HTR-8/SVneo (cell line): ENCODE results near the gene WDR4.
"Not testable (repeated sequence)": the region's sequence is repeated elsewhere in the genome, so short reads cannot be mapped to it uniquely, and the experiment has no call there.

ENCODE experiments used
- DNase-seq: peaks from one replicate; pipeline ENCODE4 v3.0.0; 2011; ENCODE audit warnings: low spot score, mixed read lengths; ENCODE audit not compliant: insufficient read length
- FAIRE-seq: peaks from 2 replicates; lab custom pipeline; 2011; peaks lifted over from hg19 to GRCh38; lab: Jason Lieb, UNC

WDR4 gene

GRCh38 chr21:42841156-42841915 is 38.0 kb downstream of the WDR4 start:
- DNase-seq (no peak), FAIRE-seq (no peak)

- FAIRE-seq (peak; percentile 97), DNase-seq (no peak)
Observed at GRCh38 chr21:42840411-42841155, 38.8 kb downstream of the WDR4 start.

DNA sequence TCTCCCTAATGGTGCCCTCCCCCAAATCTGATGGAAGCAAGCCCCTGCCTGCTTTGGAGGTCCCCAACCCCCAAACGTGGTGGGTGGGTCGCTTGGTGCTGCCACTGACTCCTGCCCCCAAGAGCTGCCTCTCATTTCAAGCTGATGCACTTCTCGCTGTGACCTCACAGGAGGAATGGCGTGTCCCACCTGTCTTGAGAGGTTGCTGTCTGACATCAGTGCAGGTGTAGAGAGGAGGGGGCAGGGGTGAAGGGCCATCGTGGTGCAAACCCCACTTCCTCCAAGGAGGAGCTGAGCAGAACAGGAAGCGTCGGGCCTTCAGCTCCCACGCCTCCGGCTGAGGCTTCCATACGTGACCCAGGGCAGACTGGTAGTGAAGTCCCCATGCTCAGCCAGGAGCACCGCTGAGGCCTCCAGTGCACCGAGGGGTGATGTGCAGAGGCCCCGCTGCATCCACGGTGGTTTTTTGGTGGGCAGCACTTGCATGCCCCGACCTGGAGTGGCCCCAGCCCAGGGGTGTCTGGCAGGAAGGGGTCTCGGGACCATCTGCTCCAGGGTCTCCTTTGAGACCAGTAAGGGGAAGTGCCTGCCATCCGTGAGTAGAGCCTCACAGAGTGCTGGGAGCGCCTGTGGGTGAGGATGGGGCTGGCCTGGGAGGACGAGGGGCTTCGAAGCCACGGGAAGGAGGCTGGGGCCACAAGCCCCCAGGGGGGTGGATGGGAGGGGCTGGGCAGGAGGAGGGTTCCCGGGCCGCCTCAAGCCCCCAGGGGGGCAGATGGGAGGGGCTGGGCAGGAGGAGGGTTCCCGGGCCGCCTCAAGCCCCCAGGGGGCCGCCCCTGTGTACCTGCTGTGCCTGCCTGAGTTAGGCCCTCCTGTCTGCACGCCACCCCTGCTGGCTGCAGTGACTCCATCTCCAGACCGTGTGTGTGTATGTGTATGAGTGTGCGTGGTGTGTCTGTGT is 39.8 kb downstream of the WDR4 start:
- FAIRE-seq (no peak), DNase-seq (no peak)

DNA sequence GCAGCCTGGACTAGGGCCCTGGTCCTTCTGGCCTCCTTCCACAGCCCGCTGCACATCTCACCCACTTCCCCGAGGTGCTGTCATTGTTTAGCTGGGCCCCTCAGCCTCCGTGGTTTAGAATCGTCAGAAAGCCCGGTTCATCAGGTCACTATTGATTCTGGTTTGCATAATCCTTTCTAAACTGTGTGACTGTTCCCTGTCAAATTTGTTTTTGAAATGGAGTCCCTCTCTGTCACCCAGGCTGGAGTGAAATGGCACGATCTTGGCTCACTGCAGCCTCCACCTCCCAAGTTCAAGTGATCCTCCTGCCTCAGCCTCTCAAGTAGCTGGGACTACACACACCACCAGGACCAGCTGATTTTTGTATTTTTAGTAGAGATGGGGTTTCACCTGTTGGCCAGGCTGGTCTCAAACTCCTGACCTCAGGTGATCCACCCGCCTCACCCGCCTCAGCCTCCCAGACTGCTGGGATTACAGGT is 41.1 kb downstream of the WDR4 start:
- DNase-seq, FAIRE-seq: not testable (repeated sequence)

DNA sequence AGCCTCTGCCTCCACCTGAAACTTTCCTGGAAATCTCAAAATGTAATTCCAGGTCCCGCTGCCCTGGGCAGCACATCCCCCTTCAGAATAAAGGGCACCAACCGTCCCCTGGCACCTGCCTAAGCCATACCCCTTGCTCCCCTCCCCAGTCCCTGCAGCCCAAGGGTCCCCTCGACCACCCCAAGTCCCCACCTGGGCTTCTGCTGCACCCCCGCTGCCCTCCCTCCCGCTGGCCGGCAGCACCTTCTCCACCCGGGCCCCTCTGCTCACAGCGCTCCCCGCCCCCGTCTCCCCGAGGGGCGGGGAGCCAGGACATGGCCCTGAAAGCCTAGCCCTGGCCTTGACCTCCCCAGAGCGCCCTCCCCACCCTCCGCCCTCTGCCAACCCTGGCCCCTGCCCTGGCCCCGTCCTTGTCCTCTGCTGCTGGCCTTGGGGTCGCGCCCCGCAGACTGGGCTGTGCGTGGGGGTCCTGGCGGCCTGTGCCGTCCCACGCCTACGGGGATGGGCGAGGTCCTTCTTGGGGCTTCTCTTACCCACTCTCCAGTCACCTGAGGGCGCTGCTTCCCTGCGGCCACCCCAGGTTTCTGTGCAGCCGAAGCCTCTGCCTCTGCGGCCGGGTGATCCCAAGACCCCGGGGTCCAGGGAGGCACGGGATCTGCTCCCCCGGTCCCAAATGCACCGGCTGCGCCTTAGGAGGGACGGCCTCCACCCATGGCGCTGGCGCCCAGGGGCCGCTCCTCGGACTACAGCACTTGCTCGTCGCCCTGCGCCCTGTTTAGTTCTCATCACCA is 41.7 kb downstream of the WDR4 start:
- DNase-seq: no peak
- no peak for FAIRE-seq

GRCh38 chr21:42836767-42837301 is 42.5 kb downstream of the WDR4 start:
- FAIRE-seq (no peak), DNase-seq (no peak)

GRCh38 chr21:42836402-42836666 is 43.0 kb downstream of the WDR4 start:
- FAIRE-seq (no peak), DNase-seq (no peak)

GRCh38 chr21:42835611-42836401 is 43.5 kb downstream of the WDR4 start:
- no peak for FAIRE-seq
- DNase-seq: no peak

DNA sequence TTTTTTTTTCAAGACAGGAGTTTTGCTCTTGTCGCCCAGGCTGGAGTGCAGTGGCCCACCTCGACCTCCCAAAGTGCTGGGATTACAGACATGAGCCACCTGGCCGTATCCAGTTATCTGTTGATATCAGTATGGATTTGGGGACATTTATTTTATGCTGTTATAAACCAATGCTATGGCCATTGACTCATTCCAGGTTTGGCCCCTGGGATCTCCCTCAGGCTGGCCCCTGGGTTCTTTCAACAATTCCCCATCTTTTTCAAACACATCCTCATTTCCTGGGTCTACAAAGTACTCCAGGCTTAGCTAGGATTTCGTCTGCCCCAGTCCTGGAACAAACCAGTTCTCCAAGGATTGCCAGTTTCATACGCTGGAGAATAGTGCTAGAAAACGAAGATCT is 44.1 kb downstream of the WDR4 start:
- no peak for FAIRE-seq
- no peak for DNase-seq

DNA sequence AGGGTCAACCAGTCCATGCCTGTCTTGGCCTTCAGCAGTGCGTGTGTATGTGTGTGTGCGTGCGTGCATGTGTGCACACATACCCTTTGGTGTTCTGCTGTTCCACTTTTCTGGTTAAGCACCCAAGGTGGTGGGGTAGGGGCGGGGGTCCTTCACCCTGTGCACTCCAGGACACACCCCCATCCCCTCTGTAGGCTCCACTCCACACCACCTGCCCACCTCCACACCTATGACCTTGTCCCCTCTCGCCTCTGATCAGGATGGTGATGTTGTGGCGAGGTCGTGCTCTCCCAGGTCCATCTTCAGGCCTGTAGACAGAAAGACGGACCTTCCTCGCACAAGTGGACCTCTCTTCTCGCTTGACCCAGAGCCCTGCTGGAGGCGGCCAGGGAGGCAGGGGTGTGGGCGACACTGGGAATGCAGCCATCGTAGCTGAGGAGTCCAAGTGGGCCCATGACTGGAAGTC is 44.6 kb downstream of the WDR4 start:
- no peak for DNase-seq
- no peak for FAIRE-seq

GRCh38 chr21:42833859-42834725 is 45.2 kb downstream of the WDR4 start:
- FAIRE-seq: no peak
- no peak for DNase-seq

DNA sequence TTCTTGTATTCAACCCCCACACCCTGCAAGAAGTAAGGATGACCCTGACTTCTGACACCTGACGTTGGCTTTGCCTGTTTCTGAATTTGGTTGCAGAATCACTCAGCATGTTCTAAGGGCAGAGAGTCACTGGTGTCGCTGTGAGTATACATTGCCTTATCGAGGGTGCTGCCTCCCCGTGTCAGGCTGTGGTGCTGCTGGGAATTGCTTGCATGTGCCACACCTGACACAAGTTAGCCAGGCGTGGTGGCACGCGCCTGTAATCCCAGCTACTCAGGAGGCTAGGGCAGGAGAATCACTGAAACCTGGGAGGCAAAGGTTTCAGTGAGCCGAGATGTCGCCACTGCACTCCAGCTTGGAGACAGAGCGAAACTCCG is 45.9 kb downstream of the WDR4 start:
- DNase-seq (no peak), FAIRE-seq (no peak)

- FAIRE-seq: not testable (repeated sequence)
Observed at GRCh38 chr21:42832321-42832630, 47.1 kb downstream of the WDR4 start.

DNA sequence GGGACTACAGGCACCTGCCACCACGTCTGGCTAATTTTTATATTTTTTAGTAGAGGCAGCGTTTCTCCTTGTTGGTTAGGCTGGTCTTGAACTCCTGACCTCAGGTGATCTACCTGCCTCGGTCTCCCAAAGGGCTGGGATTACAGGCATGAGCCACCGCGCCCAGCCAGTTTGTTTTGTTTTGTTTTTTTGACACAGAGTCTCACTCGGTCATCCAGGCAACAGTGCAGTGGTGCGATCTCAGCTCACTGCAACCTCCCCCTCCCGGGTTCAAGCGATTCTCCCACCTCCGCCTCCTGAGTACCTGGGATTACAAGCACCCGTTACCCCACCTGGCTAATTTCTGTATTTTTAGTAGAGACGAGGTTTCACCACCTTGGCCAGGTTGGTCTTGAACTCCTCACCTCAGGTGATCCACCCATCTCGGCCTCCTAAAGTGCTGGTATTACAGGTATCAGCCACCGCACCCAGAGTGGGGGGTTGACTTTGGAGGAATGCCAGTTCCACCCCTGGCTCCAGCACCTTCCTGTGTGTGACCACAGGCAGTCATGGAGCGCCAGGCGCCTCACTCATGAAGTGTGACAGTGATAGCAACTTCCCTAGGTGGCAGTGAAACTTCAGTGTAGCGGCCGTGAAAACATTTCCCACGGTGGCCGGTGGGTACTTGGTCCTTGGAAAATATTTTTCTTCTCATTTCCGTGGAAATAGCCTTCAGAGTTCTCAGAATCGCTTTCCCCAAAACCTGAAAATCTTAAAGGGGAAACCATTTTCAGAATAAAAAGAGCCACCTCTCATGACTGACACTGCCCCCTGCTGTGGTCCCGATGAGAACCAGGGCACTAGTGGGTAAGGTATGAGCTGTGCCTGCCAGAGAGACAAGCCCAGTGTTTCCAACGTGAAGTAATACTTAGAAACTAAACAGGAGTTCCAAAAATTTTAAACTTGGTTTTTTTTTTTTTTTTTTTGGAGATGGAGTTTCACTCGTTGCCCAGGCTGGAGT is 48.6 kb downstream of the WDR4 start:
- no peak for DNase-seq
- no peak for FAIRE-seq

More at GRCh38 chr21:42832321-42832630, 47.1 kb downstream of the WDR4 start:
- DNase-seq: not testable (repeated sequence)

DNA sequence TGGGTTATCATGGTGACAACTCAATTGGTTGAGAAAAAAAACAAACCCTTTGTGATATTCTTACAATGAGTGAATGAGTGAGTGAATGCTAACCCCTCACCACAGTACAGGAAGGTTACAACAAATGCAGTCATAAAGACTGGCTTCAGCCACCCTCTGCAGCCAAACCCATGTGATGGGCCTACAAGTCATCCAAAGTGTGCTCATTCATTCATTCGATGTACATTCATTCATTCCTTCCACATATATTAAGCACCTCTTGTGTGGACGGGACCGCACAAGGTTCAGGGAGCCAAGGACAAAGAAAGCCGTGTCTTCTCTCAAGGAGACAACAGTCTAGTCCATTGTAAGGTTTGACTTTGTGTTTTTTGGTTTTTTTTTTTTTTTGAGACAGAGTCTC is 49.4 kb downstream of the WDR4 start:
- DNase-seq (no peak), FAIRE-seq (no peak)

DNA sequence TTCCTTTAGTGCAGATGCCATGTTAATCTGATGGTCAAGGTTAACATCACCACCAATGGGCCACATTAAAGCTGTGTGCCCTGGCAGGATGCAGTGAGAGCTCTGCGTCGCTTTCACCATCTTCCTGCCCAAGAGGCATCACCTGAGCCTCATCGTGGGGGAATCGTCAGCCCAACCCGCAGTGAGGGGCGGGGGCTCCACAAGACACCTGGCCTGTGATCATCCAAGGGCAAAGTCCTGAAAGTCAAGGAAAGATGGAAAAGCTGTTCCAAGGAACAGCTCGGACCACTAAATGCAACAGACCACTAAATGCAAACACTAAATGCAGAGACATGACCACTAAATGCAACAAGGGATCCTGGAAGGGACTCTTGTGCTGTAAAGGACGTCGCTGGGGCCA is 49.9 kb downstream of the WDR4 start:
- no peak for FAIRE-seq

GRCh38 chr21:42827588-42827987 is 51.8 kb downstream of the WDR4 start:
- DNase-seq: no peak
- no peak for FAIRE-seq

More for the DNA sequence above, 49.9 kb downstream of the WDR4 start:
- no peak for DNase-seq
